CD4-positive, CD25-positive, alpha-beta regulatory T cell (primary cell): ENCODE results near the gene FKBP14. TPM values are rescaled to one million over a fixed set of nuclear protein-coding genes. Genes with fewer than 3 reads are reported as not detected.
A peak's percentile ranks its signal among the peaks of the same experiment; 100 is the strongest.

Source experiments
- ATAC-seq, 2 donors: fragments of 150-1000 bp; cut with Tn5 transposase; one replicate each; pipeline ENCODE4 v1.10.0; 2021; ENCODE audit warnings: low read depth in 2 of 2, moderate number of reproducible peaks in 2 of 2, moderate library complexity in 1 of 2
- DNase-seq, 3 donors: peaks; one replicate each; pipeline versions ENCODE4 v3.0.0 to v3.0.0-alpha.2; 2012 to 2022; ENCODE audit warnings: mixed read lengths in 1 of 3
- H3K27ac ChIP-seq: one replicate; pipeline ENCODE4 v1.7.0; 2013; ENCODE audit warnings: mild to moderate bottlenecking, low read length; ENCODE audit not compliant: insufficient read depth, poor library complexity, severe bottlenecking
- H3K27me3 ChIP-seq: one replicate; pipeline ENCODE4 v1.7.0; 2013; ENCODE audit warnings: low read length; ENCODE audit not compliant: control insufficient read depth, insufficient read depth
- H3K36me3 ChIP-seq: one replicate; pipeline ENCODE4 v1.7.0; 2013; ENCODE audit warnings: mild to moderate bottlenecking, low read length, moderate library complexity; ENCODE audit not compliant: control insufficient read depth, insufficient read depth
- H3K4me1 ChIP-seq: 2 replicates; pipeline ENCODE4 v1.7.0; 2013; ENCODE audit warnings: mild to moderate bottlenecking, low read length; ENCODE audit not compliant: insufficient read depth, control insufficient read depth, poor library complexity, severe bottlenecking
- H3K4me3 ChIP-seq: one replicate; pipeline ENCODE4 v1.7.0; 2013; ENCODE audit warnings: low read depth, mild to moderate bottlenecking, low read length, moderate library complexity
- H3K9me3 ChIP-seq, 2 experiments: 1 replicate in 1 of 2; 2 replicates in 1 of 2; pipeline ENCODE4 v1.7.0; 2013; ENCODE audit warnings: low read length in 2 of 2, mild to moderate bottlenecking in 1 of 2, moderate library complexity in 1 of 2; ENCODE audit not compliant: control insufficient read depth in 2 of 2
- H3K27ac Mint-ChIP-seq, 3 donors: one replicate each; pipeline ENCODE4 v1.8.0; 2020 to 2022; ENCODE audit warnings: mild to moderate bottlenecking in 3 of 3, mixed read lengths in 3 of 3, moderate library complexity in 2 of 3
- H3K27me3 Mint-ChIP-seq: one replicate; pipeline ENCODE4 v1.8.0; 2022; ENCODE audit warnings: mild to moderate bottlenecking, mixed read lengths
- H3K36me3 Mint-ChIP-seq: one replicate; pipeline ENCODE4 v1.8.0; 2020; ENCODE audit warnings: mixed read lengths
- H3K4me1 Mint-ChIP-seq, 4 donors: one replicate each; pipeline ENCODE4 v1.8.0; 2020 to 2022; ENCODE audit warnings: mixed read lengths in 4 of 4, mild to moderate bottlenecking in 1 of 4
- H3K4me3 Mint-ChIP-seq, 4 donors: one replicate each; pipeline ENCODE4 v1.8.0; 2020 to 2022; ENCODE audit warnings: mild to moderate bottlenecking in 4 of 4, mixed read lengths in 4 of 4, moderate library complexity in 3 of 4
- H3K9me3 Mint-ChIP-seq, 7 donors: one replicate each; pipeline ENCODE4 v1.8.0; 2020 to 2022; ENCODE audit warnings: mixed read lengths in 7 of 7, mild to moderate bottlenecking in 3 of 7, moderate library complexity in 2 of 7
- polyA plus RNA-seq, 4 donors: library from polyadenylated mRNA; unstranded; fragments of 300-500 nt; fragmentation: Illumina TruSeq; gene quantifications; one replicate each; pipeline ENCODE4 v1.2.3, GENCODE V29; 2021
- total RNA-seq: library from RNA; stranded (reverse); gene quantifications from one replicate; pipeline ENCODE4 v1.2.3, GENCODE V29; 2022

FKBP14 gene
- total and polyA plus RNA-seq, 5 donors from 2014 or later = 1.0 to 6.5 (median 2.0) TPM

- Mint-ChIP-seq H3K4me3 (no peak overlapping the region), H3K9me3 (no peaks in the 10 kb centered on the region)
- H3K27ac ChIP-seq = no peak overlapping the region
Observed at GRCh38 chr7:29976673-29977415, 49.7 kb downstream of the FKBP14 start.

GRCh38 chr7:29976266-29976665, 50.2 kb downstream of the FKBP14 start:
- Mint-ChIP-seq H3K4me3 (no peak overlapping the region), H3K9me3 (no peaks in the 10 kb centered on the region), H3K27ac (no peak overlapping the region), H3K36me3 (no peaks in the 10 kb centered on the region), H3K4me1 (no peaks in the 10 kb centered on the region), H3K27me3 (peaks cover 50% of the 10 kb centered on the region)
- no peak overlapping the region for H3K27ac ChIP-seq
- DNase-seq = no peak
- H3K4me3 ChIP-seq = no peak overlapping the region
- H3K27me3 ChIP-seq = peaks cover 8% of the 10 kb centered on the region
- ATAC-seq = no peak
- H3K36me3 ChIP-seq = no peaks in the 10 kb centered on the region
- no peaks in the 10 kb centered on the region for H3K9me3 ChIP-seq
- no peaks in the 10 kb centered on the region for H3K4me1 ChIP-seq

More at GRCh38 chr7:29976673-29977415, 49.7 kb downstream of the FKBP14 start:
- ATAC-seq (no peak), DNase-seq (no peak)
- Histone ChIP-seq H3K4me1 (no peaks in the 10 kb centered on the region), H3K36me3 (no peaks in the 10 kb centered on the region), H3K9me3 (no peaks in the 10 kb centered on the region), H3K4me3 (no peak overlapping the region), H3K27me3 (peaks cover 12% of the 10 kb centered on the region)
- no peak overlapping the region for H3K27ac Mint-ChIP-seq
- no peaks in the 10 kb centered on the region for H3K36me3 Mint-ChIP-seq
- H3K27me3 Mint-ChIP-seq = peaks cover 53% of the 10 kb centered on the region
- H3K4me1 Mint-ChIP-seq = no peaks in the 10 kb centered on the region

GRCh38 chr7:29975561-29975960, 50.9 kb downstream of the FKBP14 start:
- Histone ChIP-seq H3K4me1 (no peaks in the 10 kb centered on the region), H3K27me3 (peaks cover 8% of the 10 kb centered on the region), H3K27ac (no peak overlapping the region), H3K9me3 (no peaks in the 10 kb centered on the region), H3K4me3 (no peak overlapping the region), H3K36me3 (no peaks in the 10 kb centered on the region)
- H3K9me3 Mint-ChIP-seq = no peaks in the 10 kb centered on the region
- no peak for ATAC-seq
- H3K36me3 Mint-ChIP-seq = no peaks in the 10 kb centered on the region
- peaks cover 53% of the 10 kb centered on the region for H3K27me3 Mint-ChIP-seq
- no peaks in the 10 kb centered on the region for H3K4me1 Mint-ChIP-seq
- DNase-seq = no peak
- no peak overlapping the region for H3K27ac Mint-ChIP-seq
- H3K4me3 Mint-ChIP-seq = no peak overlapping the region

- Mint-ChIP-seq H3K27ac (no peak overlapping the region), H3K4me3 (no peak overlapping the region), H3K36me3 (no peaks in the 10 kb centered on the region), H3K4me1 (peaks cover 0 to 4% (median 3%) of the 10 kb centered on the region in 4 donors), H3K9me3 (peaks cover 0 to 3% (median 0%) of the 10 kb centered on the region in 7 donors), H3K27me3 (peaks cover 53% of the 10 kb centered on the region)
- no peak for ATAC-seq
- DNase-seq = no peak
- H3K9me3 ChIP-seq = no peaks in the 10 kb centered on the region
- no peak overlapping the region for H3K4me3 ChIP-seq
- no peak overlapping the region for H3K27ac ChIP-seq
- H3K27me3 ChIP-seq = peaks cover 4% of the 10 kb centered on the region
- no peaks in the 10 kb centered on the region for H3K36me3 ChIP-seq
- H3K4me1 ChIP-seq = no peaks in the 10 kb centered on the region
Observed at GRCh38 chr7:29974286-29974685, 52.2 kb downstream of the FKBP14 start.

GRCh38 chr7:29972315-29972669, 54.2 kb downstream of the FKBP14 start:
- DNase-seq = no peak
- no peaks in the 10 kb centered on the region for H3K36me3 Mint-ChIP-seq
- Histone ChIP-seq H3K27me3 (peaks cover 8% of the 10 kb centered on the region), H3K27ac (no peak overlapping the region), H3K9me3 (no peaks in the 10 kb centered on the region), H3K4me3 (no peak overlapping the region), H3K4me1 (no peaks in the 10 kb centered on the region), H3K36me3 (no peaks in the 10 kb centered on the region)
- H3K4me3 Mint-ChIP-seq = no peak overlapping the region
- H3K27me3 Mint-ChIP-seq = peaks cover 64% of the 10 kb centered on the region
- no peak overlapping the region for H3K27ac Mint-ChIP-seq
- no peak for ATAC-seq
- H3K4me1 Mint-ChIP-seq = peaks cover 0 to 4% (median 3%) of the 10 kb centered on the region in 4 donors
- peaks cover 0 to 3% (median 0%) of the 10 kb centered on the region in 7 donors for H3K9me3 Mint-ChIP-seq

GRCh38 chr7:29971566-29972314, 54.8 kb downstream of the FKBP14 start:
- Mint-ChIP-seq H3K9me3 (peaks cover 0 to 3% (median 0%) of the 10 kb centered on the region in 7 donors), H3K4me3 (no peak overlapping the region), H3K36me3 (no peaks in the 10 kb centered on the region), H3K27ac (no peak overlapping the region), H3K27me3 (peaks cover 59% of the 10 kb centered on the region), H3K4me1 (peaks cover 0 to 4% (median 3%) of the 10 kb centered on the region in 4 donors)
- H3K36me3 ChIP-seq = no peaks in the 10 kb centered on the region
- peaks cover 8% of the 10 kb centered on the region for H3K27me3 ChIP-seq
- no peaks in the 10 kb centered on the region for H3K9me3 ChIP-seq
- ATAC-seq (no peak), DNase-seq (no peak)
- no peak overlapping the region for H3K27ac ChIP-seq
- H3K4me3 ChIP-seq = no peak overlapping the region
- H3K4me1 ChIP-seq = no peaks in the 10 kb centered on the region

- DNase-seq (no peak), ATAC-seq (no peak)
- H3K9me3 ChIP-seq = no peaks in the 10 kb centered on the region
- peaks cover 60% of the 10 kb centered on the region for H3K27me3 Mint-ChIP-seq
- H3K27ac Mint-ChIP-seq = peak overlapping the region in 1 of 3 donors; percentile 74
- H3K27ac ChIP-seq = no peak overlapping the region
- peaks cover 3% of the 10 kb centered on the region for H3K27me3 ChIP-seq
- no peaks in the 10 kb centered on the region for H3K4me1 ChIP-seq
- H3K9me3 Mint-ChIP-seq = peaks cover 0 to 3% (median 0%) of the 10 kb centered on the region in 7 donors
- peaks cover 0 to 4% (median 3%) of the 10 kb centered on the region in 4 donors for H3K4me1 Mint-ChIP-seq
- H3K36me3 ChIP-seq = no peaks in the 10 kb centered on the region
- no peak overlapping the region for H3K4me3 Mint-ChIP-seq
- no peak overlapping the region for H3K4me3 ChIP-seq
- H3K36me3 Mint-ChIP-seq = no peaks in the 10 kb centered on the region
Observed at GRCh38 chr7:29970158-29970557, 56.3 kb downstream of the FKBP14 start.
